ENCODE measurements around the gene RING1.
A peak's percentile ranks its signal among the peaks of the same experiment; 100 is the strongest.

DNA sequence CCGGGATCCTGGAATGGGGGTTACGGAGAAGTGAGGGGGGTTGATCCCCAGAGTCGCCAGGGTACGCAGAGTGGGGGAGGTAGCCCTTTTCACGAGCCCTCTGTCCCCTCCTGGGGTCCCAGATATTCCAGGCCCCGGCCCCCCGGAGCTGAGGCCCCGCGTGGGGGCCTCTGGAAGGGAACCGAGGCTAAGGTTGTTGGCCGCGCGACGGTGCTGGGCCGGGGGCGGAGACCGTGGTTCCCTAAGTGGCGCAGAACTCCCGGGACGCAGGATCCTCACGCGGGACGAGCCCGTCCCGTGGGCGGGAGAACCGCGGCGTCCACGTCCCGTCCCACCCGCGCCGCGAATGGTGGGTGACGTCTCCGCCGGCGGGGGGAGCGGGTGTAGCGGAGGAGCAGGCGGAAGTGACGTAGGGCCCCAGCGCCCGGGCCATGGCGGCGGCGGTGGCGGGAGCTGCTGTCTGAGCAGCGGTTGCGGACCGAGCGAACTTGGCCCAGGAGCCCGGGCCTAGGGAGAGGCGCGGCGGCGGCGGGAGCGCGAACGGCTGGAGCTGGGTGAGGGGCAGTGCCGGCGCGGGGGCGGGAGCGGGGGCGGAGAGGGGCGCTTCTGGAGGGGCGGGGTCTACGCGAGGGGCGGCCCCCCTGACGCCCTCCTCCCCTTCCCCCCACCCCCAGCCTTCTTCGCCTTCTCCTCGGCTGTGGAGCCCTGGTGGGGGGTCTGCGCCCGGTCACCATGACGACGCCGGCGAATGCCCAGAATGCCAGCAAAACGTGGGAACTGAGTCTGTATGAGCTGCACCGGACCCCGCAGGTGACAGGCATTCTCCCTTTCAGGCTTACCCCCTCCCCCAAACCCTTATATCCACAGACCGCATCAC is at the start of gene RING1:
- TF ChIP-seq CHD2 (IDR thresholded peaks at IDR 0.05; ENCODE audit: low read length, partially characterized antibody) = peak; percentile 73
- TF ChIP-seq, protein P1, sequence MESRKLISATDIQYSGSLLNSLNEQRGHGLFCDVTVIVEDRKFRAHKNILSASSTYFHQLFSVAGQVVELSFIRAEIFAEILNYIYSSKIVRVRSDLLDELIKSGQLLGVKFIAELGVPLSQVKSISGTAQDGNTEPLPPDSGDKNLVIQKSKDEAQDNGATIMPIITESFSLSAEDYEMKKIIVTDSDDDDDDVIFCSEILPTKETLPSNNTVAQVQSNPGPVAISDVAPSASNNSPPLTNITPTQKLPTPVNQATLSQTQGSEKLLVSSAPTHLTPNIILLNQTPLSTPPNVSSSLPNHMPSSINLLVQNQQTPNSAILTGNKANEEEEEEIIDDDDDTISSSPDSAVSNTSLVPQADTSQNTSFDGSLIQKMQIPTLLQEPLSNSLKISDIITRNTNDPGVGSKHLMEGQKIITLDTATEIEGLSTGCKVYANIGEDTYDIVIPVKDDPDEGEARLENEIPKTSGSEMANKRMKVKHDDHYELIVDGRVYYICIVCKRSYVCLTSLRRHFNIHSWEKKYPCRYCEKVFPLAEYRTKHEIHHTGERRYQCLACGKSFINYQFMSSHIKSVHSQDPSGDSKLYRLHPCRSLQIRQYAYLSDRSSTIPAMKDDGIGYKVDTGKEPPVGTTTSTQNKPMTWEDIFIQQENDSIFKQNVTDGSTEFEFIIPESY (IDR thresholded peaks at IDR 0.05; ENCODE audit: borderline replicate concordance, low read depth) = peak; percentile 46; the same call in 1 of the 2 replicates
- peak; percentile 71 for TF ChIP-seq TAF1 (IDR thresholded peaks at IDR 0.05; ENCODE audit: borderline replicate concordance, low read depth, low read length)
- TF ChIP-seq NRF1 (IDR thresholded peaks at IDR 0.05; ENCODE audit: low read depth, low read length) = no peak
- TF ChIP-seq MXI1 (IDR thresholded peaks at IDR 0.05; ENCODE audit: low read depth, low read length) = peak; percentile 47; the same call in 1 of the 2 replicates
- TF ChIP-seq, protein P2, sequence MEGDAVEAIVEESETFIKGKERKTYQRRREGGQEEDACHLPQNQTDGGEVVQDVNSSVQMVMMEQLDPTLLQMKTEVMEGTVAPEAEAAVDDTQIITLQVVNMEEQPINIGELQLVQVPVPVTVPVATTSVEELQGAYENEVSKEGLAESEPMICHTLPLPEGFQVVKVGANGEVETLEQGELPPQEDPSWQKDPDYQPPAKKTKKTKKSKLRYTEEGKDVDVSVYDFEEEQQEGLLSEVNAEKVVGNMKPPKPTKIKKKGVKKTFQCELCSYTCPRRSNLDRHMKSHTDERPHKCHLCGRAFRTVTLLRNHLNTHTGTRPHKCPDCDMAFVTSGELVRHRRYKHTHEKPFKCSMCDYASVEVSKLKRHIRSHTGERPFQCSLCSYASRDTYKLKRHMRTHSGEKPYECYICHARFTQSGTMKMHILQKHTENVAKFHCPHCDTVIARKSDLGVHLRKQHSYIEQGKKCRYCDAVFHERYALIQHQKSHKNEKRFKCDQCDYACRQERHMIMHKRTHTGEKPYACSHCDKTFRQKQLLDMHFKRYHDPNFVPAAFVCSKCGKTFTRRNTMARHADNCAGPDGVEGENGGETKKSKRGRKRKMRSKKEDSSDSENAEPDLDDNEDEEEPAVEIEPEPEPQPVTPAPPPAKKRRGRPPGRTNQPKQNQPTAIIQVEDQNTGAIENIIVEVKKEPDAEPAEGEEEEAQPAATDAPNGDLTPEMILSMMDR (IDR thresholded peaks at IDR 0.05) = no peak
- no peak for TF ChIP-seq SMC3 (IDR thresholded peaks at IDR 0.05; ENCODE audit: low read depth, low read length)
- no peak for TF ChIP-seq EZH2phosphoT487 (IDR thresholded peaks at IDR 0.05; ENCODE audit: borderline replicate concordance, low read depth)
- no peak for TF ChIP-seq EP300 (IDR thresholded peaks at IDR 0.05; ENCODE audit: borderline replicate concordance in 1 of 2, low read depth in 1 of 2, low read length in 1 of 2)

Data from SK-N-SH (cell line).